Keratinocyte (primary cell): ENCODE results near the gene TRAF1.

ENCODE experiments used
- EZH2 ChIP-seq: IDR thresholded peaks from one replicate; pipeline ENCODE4 v1.6.1; 2012; ENCODE audit warnings: inconsistent platforms, mild to moderate bottlenecking, low read length, moderate library complexity
- TF ChIP-seq, protein P1 (sequence below), 3 experiments: IDR thresholded peaks in 1 of 3; conservative IDR thresholded peaks in 1 of 3; optimal IDR thresholded peaks in 1 of 3; 2 replicates in 2 of 3; 3 replicates in 1 of 3; pipeline versions ENCODE3 to v1.5.1; 2011; ENCODE audit warnings: low read length in 3 of 3, mild to moderate bottlenecking in 3 of 3, moderate library complexity in 2 of 3, control low read depth in 1 of 3, inconsistent platforms in 1 of 3; ENCODE audit not compliant: insufficient read depth in 2 of 3; ENCODE audit errors: extremely low read depth in 1 of 3

DNA sequence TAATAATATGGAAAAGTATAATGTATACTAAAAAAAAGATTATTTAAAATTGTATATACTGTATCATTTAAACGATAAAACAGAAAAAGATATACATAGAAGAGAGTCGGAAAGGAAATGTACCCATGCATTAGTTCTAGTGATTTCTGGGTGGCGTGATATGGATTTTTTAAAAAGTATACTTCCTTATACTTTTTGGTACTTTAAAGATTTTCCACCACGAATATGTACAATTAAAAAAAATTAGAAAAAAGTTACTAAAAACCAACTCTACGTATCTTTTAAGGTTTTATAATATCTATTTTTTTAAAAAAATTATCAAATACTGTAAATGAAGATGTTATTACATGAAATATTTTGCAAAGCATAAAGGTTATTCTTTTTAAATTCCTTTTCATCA lies 61.9 kb downstream of the TRAF1 start:
- TF ChIP-seq, protein P1, sequence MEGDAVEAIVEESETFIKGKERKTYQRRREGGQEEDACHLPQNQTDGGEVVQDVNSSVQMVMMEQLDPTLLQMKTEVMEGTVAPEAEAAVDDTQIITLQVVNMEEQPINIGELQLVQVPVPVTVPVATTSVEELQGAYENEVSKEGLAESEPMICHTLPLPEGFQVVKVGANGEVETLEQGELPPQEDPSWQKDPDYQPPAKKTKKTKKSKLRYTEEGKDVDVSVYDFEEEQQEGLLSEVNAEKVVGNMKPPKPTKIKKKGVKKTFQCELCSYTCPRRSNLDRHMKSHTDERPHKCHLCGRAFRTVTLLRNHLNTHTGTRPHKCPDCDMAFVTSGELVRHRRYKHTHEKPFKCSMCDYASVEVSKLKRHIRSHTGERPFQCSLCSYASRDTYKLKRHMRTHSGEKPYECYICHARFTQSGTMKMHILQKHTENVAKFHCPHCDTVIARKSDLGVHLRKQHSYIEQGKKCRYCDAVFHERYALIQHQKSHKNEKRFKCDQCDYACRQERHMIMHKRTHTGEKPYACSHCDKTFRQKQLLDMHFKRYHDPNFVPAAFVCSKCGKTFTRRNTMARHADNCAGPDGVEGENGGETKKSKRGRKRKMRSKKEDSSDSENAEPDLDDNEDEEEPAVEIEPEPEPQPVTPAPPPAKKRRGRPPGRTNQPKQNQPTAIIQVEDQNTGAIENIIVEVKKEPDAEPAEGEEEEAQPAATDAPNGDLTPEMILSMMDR (optimal IDR thresholded peaks at IDR 0.05 in 1 of 3, IDR thresholded peaks at IDR 0.05 in 1 of 3, conservative IDR thresholded peaks at IDR 0.05 in 1 of 3; ENCODE audit: extremely low read depth in 1 of 3, insufficient read depth in 2 of 3, low read length in 3 of 3) = no peak
- no peak for TF ChIP-seq EZH2
